Measurements from ENCODE around the gene ATXN7. TPM values are rescaled to one million over a fixed set of nuclear protein-coding genes. Genes with fewer than 3 reads are reported as not detected.

The ATXN7 gene
- total and polyA plus RNA-seq, 2 of the 4 experiments (the other 2 are of a cell fraction), result 8.6 to 13.6 TPM

GRCh38 chr3:63819151-63819398 is 44.6 kb upstream of the ATXN7 start, which contains the start of gene C3orf49:
Gene C3orf49 (plus strand): TSS chr3:63819299. CDS start chr3:63819472, 173 bp downstream.
- ChIA-PET POLR2A (ENCODE audit: unreplicated experiment) (no interaction called here), CTCF (interaction anchor here (0.9 to 5.7 kb wide), 4 partner anchors 27 to 468 kb away, joined by 3 to 52 read pairs (median 4); no protein-coding TSS in a partner anchor)
- Histone ChIP-seq H4K20me1 (ENCODE audit: insufficient read depth, low read length) (no peaks in the 10 kb centered on the region), H3K4me1 (ENCODE audit: control insufficient read depth, insufficient read depth, low read length) (no peaks in the 10 kb centered on the region), H3K4me2 (ENCODE audit: low read depth, low read length) (no peak within 1 kb of the TSS), H2AFZ (replicated peaks; ENCODE audit: low read length, poor library complexity) (no peak within 1 kb of the TSS), H2BK120ac (ENCODE audit: low read depth, low read length) (no peak within 1 kb of the TSS), H3K14ac (replicated peaks; ENCODE audit: low read depth, low read length) (no peak within 1 kb of the TSS), H3K9ac (ENCODE audit: low read depth, low read length) (no peak within 1 kb of the TSS), H2AK9ac (replicated peaks; ENCODE audit: low read depth, low read length, poor library complexity) (no peak within 1 kb of the TSS), H2AK5ac (ENCODE audit: low read depth, low read length) (no peak within 1 kb of the TSS), H2BK5ac (ENCODE audit: low read depth, low read length, poor library complexity, severe bottlenecking) (no peak within 1 kb of the TSS), H3K4me3 (ENCODE audit: insufficient read depth, low read depth, low read length) (no peak within 1 kb of the TSS), H3K27me3 (ENCODE audit: control insufficient read depth, insufficient read depth, low read length) (no peaks in the 10 kb centered on the region), H3K4ac (ENCODE audit: low read depth, low read length) (no peak within 1 kb of the TSS), H3K36me3 (ENCODE audit: control insufficient read depth, insufficient read depth, low read length) (no peaks in the 10 kb centered on the region), H3K9me3 (ENCODE audit: control insufficient read depth, insufficient read depth, low read length) (no peaks in the 10 kb centered on the region), H3K56ac (ENCODE audit: extremely low read depth, insufficient read depth, low read length) (no peak within 1 kb of the TSS), H4K8ac (ENCODE audit: low read depth in 2 of 2, low read length in 2 of 2) (no peak within 1 kb of the TSS), H2BK15ac (ENCODE audit: low read depth, low read length) (no peak within 1 kb of the TSS), H3K79me1 (ENCODE audit: low read depth in 1 of 2, low read length in 2 of 2) (no peaks in the 10 kb centered on the region), H4K5ac (ENCODE audit: low read depth, low read length) (no peak within 1 kb of the TSS), H3K27ac (ENCODE audit: insufficient read depth, low read length) (no peak within 1 kb of the TSS), H3K9me1 (ENCODE audit: insufficient read depth, low read length) (peaks cover 3% of the 10 kb centered on the region; the same call in 1 of the 2 replicates), H3K18ac (ENCODE audit: low read depth, low read length) (no peak within 1 kb of the TSS), H2BK20ac (ENCODE audit: low read depth, low read length) (no peak within 1 kb of the TSS), H4K91ac (ENCODE audit: insufficient read depth, low read depth, low read length) (no peak within 1 kb of the TSS), H3K23ac (ENCODE audit: low read depth, low read length) (no peak within 1 kb of the TSS)
- no peak for TF ChIP-seq RCOR1 (IDR thresholded peaks at IDR 0.05; ENCODE audit: insufficient replicate concordance, low read length)
- no peak for TF ChIP-seq CHD1 (IDR thresholded peaks at IDR 0.05; ENCODE audit: low read depth, low read length)
- no peak for TF ChIP-seq SMC3 (IDR thresholded peaks at IDR 0.05; ENCODE audit: low read depth, low read length)
- TF ChIP-seq NFE2L2 (IDR thresholded peaks at IDR 0.05; ENCODE audit: low read depth, low read length), result no peak
- no peak for TF ChIP-seq POLR2A (IDR thresholded peaks at IDR 0.05; ENCODE audit: low read depth, low read length)
- no peak for TF ChIP-seq USF2 (IDR thresholded peaks at IDR 0.05; ENCODE audit: low read depth, low read length)
- no peak for TF ChIP-seq FOS (IDR thresholded peaks at IDR 0.05; ENCODE audit: low read depth, low read length)
- TF ChIP-seq RFX5 (IDR thresholded peaks at IDR 0.05; ENCODE audit: low read depth, low read length), result no peak
- TF ChIP-seq CEBPB (IDR thresholded peaks at IDR 0.05; ENCODE audit: low read depth, low read length), result no peak
- TF ChIP-seq MAZ (IDR thresholded peaks at IDR 0.05; ENCODE audit: borderline replicate concordance, low read depth, low read length), result no peak
- TF ChIP-seq RAD21 (IDR thresholded peaks at IDR 0.05; ENCODE audit: low read length), result no peak
- TF ChIP-seq MXI1 (IDR thresholded peaks at IDR 0.05; ENCODE audit: borderline replicate concordance, low read depth, low read length), result no peak
- TF ChIP-seq CTCF (conservative IDR thresholded peaks at IDR 0.05; ENCODE audit: low read depth, low read length), result no peak
- no peak for TF ChIP-seq BHLHE40 (IDR thresholded peaks at IDR 0.05; ENCODE audit: low read depth, low read length)
- TF ChIP-seq MAFK (IDR thresholded peaks at IDR 0.05; ENCODE audit: low read depth, low read length), result no peak
- TF ChIP-seq ELK1 (IDR thresholded peaks at IDR 0.05; ENCODE audit: borderline replicate concordance, low read depth, low read length), result no peak
- intact Hi-C loops (cut with micrococcal nuclease), result no loop called here
- no CpG with 5 or more reads among the region's 1 CpG for WGBS, 2 experiments (ENCODE audit: extremely low coverage in 2 of 2, insufficient read length in 1 of 2)
- ATAC-seq (ENCODE audit: low read depth), result no peak
- dilution Hi-C loops (cut with HindIII; ENCODE audit: low sequenced_read_pairs, unreplicated experiment), result no loop called here
- in situ Hi-C loops (cut with MboI; ENCODE audit: low sequenced_read_pairs), result loop anchor here (5.0 to 25.0 kb wide), 2 partner anchors 467 to 1207 kb away; no protein-coding TSS in a partner anchor
- DNase-seq, result no peak
- BruUV-seq (replicated peaks), result no TSS peak
